D721Med (cell line): Measurements from ENCODE around the gene TMEM53.

Experiments used
- DNase-seq: peaks from one replicate; pipeline ENCODE4 v3.0.0; 2011; ENCODE audit warnings: low spot score; ENCODE audit not compliant: insufficient read length
- FAIRE-seq: peaks from 2 replicates; lab custom pipeline; 2011; peaks lifted over from hg19 to GRCh38; lab: Jason Lieb, UNC
- CTCF ChIP-seq: IDR thresholded peaks from 2 replicates; pipeline ENCODE4 v1.5.1; 2012; ENCODE audit warnings: mild to moderate bottlenecking, control low read depth; ENCODE audit not compliant: insufficient read depth; ENCODE audit errors: missing control alignments

Gene TMEM53

GRCh38 chr1:44718091-44718490 is 43.8 kb upstream of the TMEM53 start:
- DNase-seq = no peak
- TF ChIP-seq CTCF = no peak
- FAIRE-seq = no peak

DNA sequence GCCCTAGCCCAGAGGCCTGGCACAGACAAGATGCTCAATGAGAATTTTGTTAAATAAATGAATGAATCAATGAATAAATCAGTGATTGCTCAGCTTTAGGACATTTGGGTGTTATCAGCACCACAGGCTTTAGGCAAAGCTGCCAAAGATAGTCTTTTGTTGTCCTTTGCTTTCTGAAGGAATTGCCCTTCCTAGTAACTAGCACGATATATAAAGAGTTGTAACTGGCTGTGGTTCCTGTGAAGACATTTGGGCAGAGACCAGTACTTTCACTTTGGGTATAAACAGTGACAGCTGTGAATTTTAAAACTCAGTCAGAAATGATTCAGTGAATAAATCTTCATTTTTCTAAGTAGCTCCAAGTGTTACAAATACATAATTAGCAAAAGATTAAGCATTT is 43.4 kb upstream of the TMEM53 start:
- no peak for FAIRE-seq
- no peak for TF ChIP-seq CTCF

DNA sequence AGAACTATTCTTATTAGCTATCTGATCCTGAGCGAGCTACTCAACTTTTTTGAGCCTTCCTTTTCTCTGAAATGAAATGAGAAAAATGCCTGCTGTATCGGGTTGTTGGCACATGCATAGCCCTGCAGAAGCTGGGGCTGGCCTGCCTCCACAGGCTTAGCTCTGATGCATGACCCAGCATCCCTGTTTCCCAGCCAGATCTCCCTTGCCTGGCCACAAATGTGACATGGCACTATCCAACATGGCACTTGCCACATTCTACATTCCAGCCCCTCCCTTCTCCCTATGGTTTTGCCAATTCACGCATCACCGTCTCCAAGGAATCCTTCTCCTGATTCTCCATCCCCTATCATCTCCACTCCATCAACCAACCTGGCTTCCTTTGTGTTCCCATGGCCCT is 42.9 kb upstream of the TMEM53 start:
- no peak for TF ChIP-seq CTCF
- DNase-seq (no peak), FAIRE-seq (no peak)

More for the DNA sequence above, 43.4 kb upstream of the TMEM53 start:
- DNase-seq = no peak

DNA sequence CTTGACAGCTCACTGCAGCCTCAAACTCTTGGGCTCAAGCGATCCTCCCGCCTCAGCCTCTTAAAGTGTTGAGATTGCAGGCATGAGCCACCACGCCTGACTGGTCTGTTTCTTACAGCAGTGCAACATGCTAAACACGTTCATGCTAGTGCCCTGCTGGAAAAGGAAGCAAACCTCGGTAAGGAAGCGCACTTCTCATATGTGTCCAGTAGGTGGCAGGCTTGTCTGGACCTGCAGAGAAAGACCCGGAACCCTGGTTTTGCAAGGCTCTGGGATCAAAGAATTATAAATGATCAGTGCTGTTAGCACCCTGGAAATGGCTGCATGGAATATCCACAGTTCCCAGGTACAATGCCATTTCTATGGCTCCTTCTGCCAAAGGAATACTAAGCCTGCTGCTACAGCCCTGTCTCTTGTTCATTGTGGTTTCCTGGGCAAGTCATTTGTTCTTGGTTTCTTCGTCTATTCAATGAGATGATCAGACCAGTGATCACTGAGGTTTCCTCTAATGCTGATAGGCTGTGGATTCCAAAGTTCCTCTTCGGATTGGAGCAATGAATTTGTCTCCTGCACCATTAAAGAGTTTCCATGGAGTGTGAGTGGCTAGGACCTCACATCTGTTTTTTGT is 40.8 kb upstream of the TMEM53 start:
- FAIRE-seq (peak; percentile 76), DNase-seq (peak; percentile 85)
- peak; percentile 85 for TF ChIP-seq CTCF

- no peak for TF ChIP-seq CTCF
- FAIRE-seq (no peak), DNase-seq (no peak)
Measured at GRCh38 chr1:44714532-44714931, 40.3 kb upstream of the TMEM53 start.

DNA sequence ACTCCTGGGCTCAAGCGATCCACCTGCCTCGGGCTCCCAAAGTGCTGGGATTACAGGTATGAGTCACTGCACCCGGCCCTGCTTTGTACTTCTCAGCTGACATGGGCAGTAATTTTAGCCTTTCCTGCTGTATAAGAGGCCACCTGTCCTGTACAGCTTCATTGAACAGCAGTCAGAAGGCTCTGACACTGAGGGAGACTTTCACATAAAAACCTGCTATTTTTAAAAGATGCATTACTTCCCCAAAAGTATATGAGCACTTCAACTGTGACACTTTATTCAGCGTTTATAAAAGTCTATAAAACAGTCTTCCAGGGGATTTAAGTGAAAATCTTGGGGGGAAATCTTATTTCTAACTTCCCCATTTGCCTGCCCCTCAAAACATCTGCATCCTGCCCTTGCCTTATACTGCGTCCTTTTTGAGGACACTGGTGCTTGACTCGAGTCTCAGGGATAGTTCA is 39.1 kb upstream of the TMEM53 start:
- DNase-seq (no peak), FAIRE-seq (no peak)
- TF ChIP-seq CTCF = no peak
